Measurements from ENCODE around the gene NOTCH3. TPM values are rescaled to one million over a fixed set of nuclear protein-coding genes. Genes with fewer than 3 reads are reported as not detected.

Gene NOTCH3
- total RNA-seq, 1 donor from 2014 or later = 124 TPM

GRCh38 chr19:15237759-15238638 is 37.2 kb upstream of the NOTCH3 start:
- intact Hi-C loops (cut with DNase I) = no loop called here
- ATAC-seq (no peak), DNase-seq (ENCODE audit: low spot score) (no peak)

- no peak for DNase-seq (ENCODE audit: low spot score)
- intact Hi-C loops (cut with DNase I) = no loop called here
- ATAC-seq = no peak
Observed at GRCh38 chr19:15236886-15237285, 36.1 kb upstream of the NOTCH3 start.

GRCh38 chr19:15235781-15236180 is 35.0 kb upstream of the NOTCH3 start:
- no peak for DNase-seq (ENCODE audit: low spot score)
- intact Hi-C loops (cut with DNase I) = no loop called here
- no peak for ATAC-seq

GRCh38 chr19:15234431-15235130 is 33.8 kb upstream of the NOTCH3 start:
- DNase-seq (ENCODE audit: low spot score) (no peak), ATAC-seq (no peak)
- intact Hi-C loops (cut with DNase I) = no loop called here

DNA sequence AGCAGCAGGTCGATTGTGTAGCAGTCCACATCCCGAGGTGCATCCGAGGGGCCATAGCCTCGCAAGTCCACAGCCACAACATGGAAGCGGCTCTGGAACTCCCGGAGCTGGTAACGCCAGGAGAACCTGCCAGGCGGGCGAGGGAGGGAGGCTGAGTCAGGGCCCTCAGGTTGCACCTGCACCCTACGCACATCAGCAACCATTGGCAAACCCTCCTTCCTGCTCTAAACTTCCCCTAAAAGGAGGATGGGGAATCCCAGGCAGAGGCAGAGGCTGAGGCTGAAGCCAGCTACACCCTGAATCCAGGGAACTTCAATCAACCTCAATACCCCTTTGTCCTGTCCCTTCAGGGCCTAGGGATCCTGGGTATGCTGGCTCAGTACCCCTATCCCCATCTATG is 30.5 kb upstream of the NOTCH3 start:
- ATAC-seq (no peak), DNase-seq (ENCODE audit: low spot score) (no peak)
- intact Hi-C loops (cut with DNase I) = no loop called here

GRCh38 chr19:15227261-15227660 is 26.5 kb upstream of the NOTCH3 start:
- ATAC-seq (no peak), DNase-seq (ENCODE audit: low spot score) (no peak)
- intact Hi-C loops (cut with DNase I) = no loop called here

- ATAC-seq = no peak
- DNase-seq (ENCODE audit: low spot score) = no peak
- intact Hi-C loops (cut with DNase I) = no loop called here
Observed at GRCh38 chr19:15225760-15226159, 25.0 kb upstream of the NOTCH3 start.

- DNase-seq (ENCODE audit: low spot score) (no peak), ATAC-seq (peak; percentile 10)
- intact Hi-C loops (cut with DNase I) = no loop called here
Observed at GRCh38 chr19:15223649-15224361, 23.0 kb upstream of the NOTCH3 start.

DNA sequence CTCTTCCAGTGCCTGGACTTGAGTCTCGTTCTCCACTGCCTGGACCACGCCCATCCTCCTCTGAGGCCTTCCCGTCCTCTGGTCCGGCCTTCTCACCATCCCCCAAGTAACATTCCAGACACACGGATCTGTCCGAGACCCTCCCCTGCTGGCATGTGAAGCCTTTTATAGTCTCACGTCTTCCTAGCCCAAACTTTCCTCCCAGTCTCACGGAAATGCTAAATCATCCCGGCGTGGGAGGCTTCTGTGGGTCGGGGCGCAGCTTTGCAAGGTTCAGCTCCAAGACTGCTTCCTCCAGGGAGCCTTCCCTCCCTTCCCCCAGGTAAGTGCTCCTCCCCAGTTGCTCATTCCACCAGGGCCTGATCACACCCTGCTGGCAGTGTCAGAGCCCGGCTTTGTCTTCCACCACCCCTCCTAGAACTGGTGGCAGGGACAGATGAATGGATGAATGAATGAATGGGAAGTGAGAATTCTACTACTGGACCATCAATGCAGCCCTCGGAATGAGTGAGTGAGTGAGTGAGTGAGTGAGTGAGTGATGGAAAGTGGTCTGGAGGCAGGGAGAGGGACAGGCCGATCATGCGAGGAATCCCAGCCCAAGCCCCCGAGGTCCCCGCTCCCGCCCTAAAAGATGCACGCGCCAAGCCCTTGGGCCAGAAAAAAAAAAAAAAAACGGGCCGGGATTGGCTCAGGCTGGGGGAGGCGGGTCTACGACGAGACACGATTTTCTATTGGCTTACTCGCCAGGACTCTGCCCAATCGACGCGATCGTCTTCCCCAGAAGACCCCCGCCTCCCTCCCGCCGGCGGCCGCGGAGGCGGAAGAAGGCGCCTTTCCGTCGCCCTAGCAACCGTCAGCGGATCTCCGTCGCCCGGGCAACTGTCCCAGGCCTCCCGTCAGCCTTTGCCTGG is 22.2 kb upstream of the NOTCH3 start:
- DNase-seq (ENCODE audit: low spot score) (peak; percentile 95), ATAC-seq (peak; percentile 98)
- intact Hi-C loops (cut with DNase I) = no loop called here

DNA sequence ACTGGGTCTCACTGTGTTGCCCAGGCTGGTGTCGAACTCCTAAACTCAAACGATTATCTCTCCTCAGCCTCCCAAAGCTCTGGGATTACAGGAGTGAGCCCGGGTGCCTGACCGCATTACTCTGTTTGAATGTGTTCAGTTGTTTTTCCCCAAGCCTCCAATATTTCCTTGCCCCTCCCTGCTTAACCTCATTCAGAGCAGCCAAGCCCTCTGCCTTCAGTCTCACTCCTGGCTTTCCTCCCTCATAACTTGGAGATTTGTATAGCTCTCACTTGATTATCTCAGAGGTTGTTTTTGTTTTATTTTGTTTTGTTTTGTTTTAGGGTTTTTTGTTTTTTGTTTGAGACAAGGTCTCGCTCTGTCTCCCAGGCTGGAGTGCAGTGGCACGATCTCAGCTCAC is 20.0 kb upstream of the NOTCH3 start:
- ATAC-seq = peak; percentile 27
- intact Hi-C loops (cut with DNase I) = no loop called here
- no peak for DNase-seq (ENCODE audit: low spot score)

- intact Hi-C loops (cut with DNase I) = no loop called here
- ATAC-seq (no peak), DNase-seq (ENCODE audit: low spot score) (no peak)
Observed at GRCh38 chr19:15218501-15218900, 17.7 kb upstream of the NOTCH3 start.

- intact Hi-C loops (cut with DNase I) = no loop called here
- DNase-seq (ENCODE audit: low spot score) = no peak
- no peak for ATAC-seq
Observed at GRCh38 chr19:15216363-15216762, 15.6 kb upstream of the NOTCH3 start.

- intact Hi-C loops (cut with DNase I) = no loop called here
- DNase-seq (ENCODE audit: low spot score) (no peak), ATAC-seq (peak; percentile 48)
Observed at GRCh38 chr19:15213715-15214381, 13.1 kb upstream of the NOTCH3 start.

DNA sequence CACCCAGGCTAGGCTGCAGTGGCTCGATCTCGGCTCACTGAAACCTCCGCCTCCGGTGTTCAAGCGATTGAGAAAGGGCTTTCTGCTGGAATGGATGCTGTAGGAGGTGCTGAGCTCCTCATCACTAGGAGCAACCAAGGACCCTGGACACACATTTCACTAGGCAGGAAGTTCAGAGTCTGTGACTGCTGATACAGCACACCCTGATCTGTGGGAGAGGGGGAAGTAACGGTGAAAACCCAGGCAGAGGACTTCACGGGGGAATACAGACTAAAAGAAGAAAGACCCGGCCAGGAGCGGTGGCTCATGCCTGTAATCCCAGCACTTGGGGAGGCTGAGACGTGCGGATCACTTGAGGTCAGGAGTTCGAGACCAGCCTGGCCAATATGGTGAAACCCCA is 11.9 kb upstream of the NOTCH3 start:
- ATAC-seq (no peak), DNase-seq (ENCODE audit: low spot score) (no peak)
- intact Hi-C loops (cut with DNase I) = no loop called here

DNA sequence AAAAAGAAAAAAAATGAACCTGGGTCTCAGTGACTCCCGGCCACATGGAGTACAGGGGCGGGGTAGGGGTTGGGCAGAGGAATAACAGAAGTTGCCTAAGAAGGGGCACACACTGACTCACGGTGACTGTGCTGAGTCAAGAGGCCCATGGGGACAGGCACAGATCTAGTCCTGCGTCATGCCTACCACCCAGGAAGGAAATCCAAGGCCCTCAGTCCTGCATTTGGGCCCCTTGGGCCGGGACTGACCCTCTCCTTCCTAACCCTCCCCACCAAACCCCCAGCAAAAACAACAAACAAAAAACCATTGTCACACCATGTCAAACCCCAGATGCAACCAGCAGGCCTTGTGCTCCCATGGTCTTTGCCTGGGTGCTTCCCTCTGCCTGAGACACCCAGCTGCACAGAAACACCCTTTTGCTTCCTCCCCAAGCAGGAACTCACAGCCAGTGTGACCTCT is 9.6 kb upstream of the NOTCH3 start:
- intact Hi-C loops (cut with DNase I) = no loop called here
- DNase-seq (ENCODE audit: low spot score) = no peak
- peak; percentile 87 for ATAC-seq

DNA sequence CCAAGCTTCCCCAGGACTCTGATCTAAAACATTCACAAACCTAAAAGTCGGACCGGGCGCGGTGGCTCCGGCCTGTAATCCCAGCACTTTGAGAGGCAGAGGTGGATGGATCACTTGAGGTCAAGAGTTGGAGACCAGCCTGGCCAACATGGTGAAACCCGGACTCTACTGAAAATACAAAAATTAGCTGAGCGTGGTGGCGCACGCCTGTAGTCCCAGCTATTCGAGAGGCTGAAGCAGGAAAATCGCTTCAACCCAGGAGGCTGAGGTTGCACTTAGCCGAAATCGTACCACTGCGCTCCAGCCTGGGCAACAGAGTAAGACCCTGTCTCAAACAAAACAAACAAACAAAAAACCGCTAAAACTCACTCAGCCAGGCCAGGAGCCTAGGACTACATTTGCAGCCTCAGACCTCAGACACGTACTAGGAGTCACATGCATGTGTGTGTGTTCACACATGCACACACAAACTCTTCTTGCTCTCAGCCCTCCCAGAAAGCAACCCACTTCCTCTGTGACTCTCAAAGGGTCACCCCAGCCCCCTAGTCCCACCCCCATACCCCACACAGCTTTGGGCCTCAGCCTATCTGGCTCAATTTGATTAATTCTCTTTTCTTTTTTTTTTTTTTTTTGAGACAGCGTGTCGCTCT is 704 bp upstream of the NOTCH3 start:
- intact Hi-C loops (cut with DNase I) = no loop called here
- ATAC-seq (no peak), DNase-seq (ENCODE audit: low spot score) (no peak)

DNA sequence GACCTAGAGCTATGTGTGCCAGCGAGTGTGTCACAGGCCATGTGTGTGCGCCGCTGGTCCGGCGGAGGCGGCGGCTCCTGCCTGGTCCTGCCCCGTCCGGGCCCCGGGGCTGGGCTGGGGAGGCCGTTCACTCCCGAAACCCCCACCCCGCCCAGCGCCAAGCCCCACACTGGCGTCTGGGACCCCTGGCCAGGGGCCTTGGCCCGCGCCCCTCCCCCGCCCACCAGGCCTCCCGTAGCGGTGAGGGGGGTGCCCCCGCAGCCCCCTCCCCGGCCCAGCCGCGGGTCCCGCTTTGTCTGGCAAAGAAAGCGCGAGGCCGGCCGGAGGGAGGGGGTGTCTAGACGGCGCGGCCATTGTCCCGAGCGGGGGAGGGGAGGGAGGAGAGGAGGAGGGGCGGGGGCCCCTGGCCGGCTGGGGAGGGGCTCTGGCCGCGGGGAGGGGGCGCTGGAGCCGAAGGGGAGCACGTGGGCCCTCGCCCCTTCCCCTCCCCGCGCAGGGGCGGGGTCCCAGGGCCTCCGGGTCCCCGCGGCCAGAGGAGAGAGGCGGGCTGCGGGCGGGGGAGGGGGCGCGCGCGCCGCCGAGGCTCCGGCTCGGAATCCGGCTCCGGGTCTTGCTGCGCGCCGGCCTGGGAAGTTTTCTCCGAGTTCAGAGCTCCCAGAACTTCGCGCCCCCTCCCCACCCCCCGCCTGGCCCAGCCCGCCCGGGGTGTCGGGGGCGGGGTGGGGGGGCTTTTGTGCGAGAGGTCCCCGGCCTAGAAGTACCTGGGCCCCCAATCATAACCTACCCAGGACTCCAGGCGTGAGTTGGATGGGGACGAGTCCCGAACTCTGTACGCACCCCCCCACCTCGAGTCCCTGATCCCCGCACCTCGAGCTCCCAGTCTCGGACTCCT is 888 bp downstream of the NOTCH3 start:
- DNase-seq (ENCODE audit: low spot score) (peak; percentile 65), ATAC-seq (no peak)
- intact Hi-C loops (cut with DNase I) = no loop called here
